OCI-LY1 (cell line): ENCODE results near the gene FUT8.

Source experiments
- CTCF ChIP-seq: fragments of 200-600 bp; sonication (generic), shearing (Covaris generic); IDR thresholded peaks from 2 replicates; pipeline ENCODE4 v1.5.1; 2017; ENCODE audit warnings: mild to moderate bottlenecking, antibody characterized with exemption, low read length, moderate library complexity, mixed read lengths
- EZH2 ChIP-seq: fragments of 200-600 bp; sonication (generic), shearing (Covaris generic); IDR thresholded peaks from 2 replicates; pipeline ENCODE4 v1.8.0; 2017; ENCODE audit warnings: borderline replicate concordance, mixed run types, mild to moderate bottlenecking, antibody characterized with exemption, low read length, moderate library complexity, mixed read lengths

- TF ChIP-seq CTCF, result no peak
- TF ChIP-seq EZH2, result no peak
Observed at GRCh38 chr14:65533736-65534404, 121.3 kb downstream of the FUT8 start.
